CD4-positive, alpha-beta T cell treated with Interferon gamma for 1 hour (primary cell): ENCODE data around the gene UBAP1.
"Not testable (repeated sequence)": the region's sequence is repeated elsewhere in the genome, so short reads cannot be mapped to it uniquely, and the experiment has no call there.

Source experiments
- DNase-seq: peaks from one replicate; pipeline ENCODE4 v3.0.0-alpha.2; 2020

The UBAP1 gene

GRCh38 chr9:34271265-34272006, 92.6 kb downstream of the UBAP1 start:
- DNase-seq, result no peak

- DNase-seq, result no peak
These were observed 93.3 kb downstream of the UBAP1 start for GRCh38 chr9:34272101-34272541.

GRCh38 chr9:34273588-34273987, 94.7 kb downstream of the UBAP1 start:
- DNase-seq, result not testable (repeated sequence)

GRCh38 chr9:34275811-34276210, 97.0 kb downstream of the UBAP1 start:
- no peak for DNase-seq

- DNase-seq, result no peak
These were observed 97.9 kb downstream of the UBAP1 start for GRCh38 chr9:34276772-34277171.

GRCh38 chr9:34279411-34279810, 100.6 kb downstream of the UBAP1 start:
- DNase-seq, result no peak

GRCh38 chr9:34282096-34282495, 103.3 kb downstream of the UBAP1 start:
- no peak for DNase-seq

- no peak for DNase-seq
These were observed 110.3 kb downstream of the UBAP1 start for GRCh38 chr9:34289159-34289558.

GRCh38 chr9:34291023-34291422, 112.2 kb downstream of the UBAP1 start:
- DNase-seq, result no peak

- no peak for DNase-seq
These were observed 112.6 kb downstream of the UBAP1 start for GRCh38 chr9:34291423-34291822.

- DNase-seq, result no peak
These were observed 113.7 kb downstream of the UBAP1 start for GRCh38 chr9:34292552-34292951.

GRCh38 chr9:34301064-34301463, 122.2 kb downstream of the UBAP1 start:
- DNase-seq, result not testable (repeated sequence)
